Hepatocyte (in vitro differentiated cells): ENCODE results near the gene RANGRF. TPM values are rescaled to one million over a fixed set of nuclear protein-coding genes. Genes with fewer than 3 reads are reported as not detected.

Source experiments
- DNase-seq: peaks from one replicate; pipeline ENCODE4 v3.0.0-alpha.2; 2016; ENCODE audit warnings: low spot score
- H2AFZ ChIP-seq: fragments of 200-600 bp; sonication (generic); 2 replicates; pipeline ENCODE4 v1.6.0; 2016; ENCODE audit warnings: antibody characterized with exemption, mild to moderate bottlenecking
- H3K27ac ChIP-seq: fragments of 200-600 bp; sonication (generic); 2 replicates; pipeline ENCODE4 v1.5.1; 2016; ENCODE audit warnings: mild to moderate bottlenecking
- H3K27me3 ChIP-seq: fragments of 200-600 bp; sonication (generic); 2 replicates; pipeline ENCODE4 v1.6.1; 2016
- H3K36me3 ChIP-seq: fragments of 200-600 bp; sonication (generic); replicated peaks from 2 replicates; pipeline ENCODE4 v1.5.1; 2016; ENCODE audit warnings: low read depth; ENCODE audit not compliant: insufficient read depth
- H3K4me1 ChIP-seq: fragments of 200-600 bp; sonication (generic); 2 replicates; pipeline ENCODE4 v1.5.1; 2016; ENCODE audit warnings: mild to moderate bottlenecking, moderate library complexity; ENCODE audit not compliant: insufficient read depth
- H3K4me2 ChIP-seq: fragments of 200-600 bp; sonication (generic); 2 replicates; pipeline ENCODE4 v1.6.0; 2016
- H3K4me3 ChIP-seq: fragments of 200-600 bp; sonication (generic); 2 replicates; pipeline ENCODE4 v1.5.1; 2016; ENCODE audit warnings: mild to moderate bottlenecking
- H3K79me2 ChIP-seq: fragments of 200-600 bp; sonication (generic); 2 replicates; pipeline ENCODE4 v1.6.0; 2017; ENCODE audit warnings: mild to moderate bottlenecking
- H3K9me2 ChIP-seq: fragments of 200-600 bp; sonication (generic); replicated peaks from 2 replicates; pipeline ENCODE4 v1.6.0; 2017; ENCODE audit warnings: mild to moderate bottlenecking; ENCODE audit not compliant: insufficient read depth
- H3K9me3 ChIP-seq: fragments of 200-600 bp; sonication (generic); 2 replicates; pipeline ENCODE4 v1.5.1; 2016; ENCODE audit warnings: low read depth, mild to moderate bottlenecking
- H4K20me1 ChIP-seq: fragments of 200-600 bp; sonication (generic); 2 replicates; pipeline ENCODE4 v1.6.0; 2016; ENCODE audit warnings: mild to moderate bottlenecking; ENCODE audit not compliant: insufficient read depth, poor library complexity, severe bottlenecking
- CTCF ChIP-seq: fragments of 200-600 bp; sonication (generic); IDR thresholded peaks from 2 replicates; pipeline ENCODE4 v1.5.1; 2016; ENCODE audit warnings: antibody characterized with exemption, mild to moderate bottlenecking; ENCODE audit not compliant: poor library complexity
- EZH2 ChIP-seq: fragments of 200-600 bp; sonication (generic); IDR thresholded peaks from 2 replicates; pipeline ENCODE4 v1.6.1; 2016; ENCODE audit warnings: antibody characterized with exemption, mild to moderate bottlenecking, borderline replicate concordance
- EZH2phosphoT487 ChIP-seq: fragments of 200-600 bp; sonication (generic); IDR thresholded peaks from one replicate; pipeline ENCODE4 v1.6.1; 2018; ENCODE audit warnings: antibody characterized with exemption, mild to moderate bottlenecking, low read depth, moderate library complexity; ENCODE audit not compliant: unreplicated experiment, severe bottlenecking
- whole genome bisulfite sequencing: methylation state at CpG from one replicate; pipeline ENCODE4 v1.1.6; 2016; ENCODE audit warnings: low lambda C conversion rate; ENCODE audit errors: missing lambda C conversion rate; 5-methylcytosine and 5-hydroxymethylcytosine counted together
- polyA plus RNA-seq: library from polyadenylated mRNA; unstranded; fragments of >200 nt; fragmentation: Nextera tagmentation; extraction: Ambion mirVana; gene quantifications from 2 replicates; pipeline ENCODE4 v1.2.1, GENCODE V29; 2016
- total RNA-seq: library from RNA; depleted of rRNA; stranded (reverse); fragments of >200 nt; gene quantifications from 2 replicates; pipeline ENCODE4 v1.2.3, GENCODE V29; 2014

The RANGRF gene
- total and polyA plus RNA-seq, 2 experiments from 2014 or later, result 7.9 to 41.9 TPM

- H3K9me3 ChIP-seq, result no peaks in the 10 kb centered on the region
- WGBS, result 96% methylated on average over 4 of the region's 4 CpGs
- H3K27me3 ChIP-seq, result no peaks in the 10 kb centered on the region
- no peak for DNase-seq
- no peak overlapping the region for H3K4me2 ChIP-seq
- no peak overlapping the region for H2AFZ ChIP-seq
- H3K4me1 ChIP-seq, result no peaks in the 10 kb centered on the region
- H3K9me2 ChIP-seq, result no peaks in the 10 kb centered on the region
- TF ChIP-seq EZH2 (no peak), CTCF (no peak), EZH2phosphoT487 (no peak)
- H3K79me2 ChIP-seq, result no peaks in the 10 kb centered on the region
- H3K27ac ChIP-seq, result no peak overlapping the region
- H3K36me3 ChIP-seq, result no peaks in the 10 kb centered on the region
- no peaks in the 10 kb centered on the region for H4K20me1 ChIP-seq
- H3K4me3 ChIP-seq, result no peak overlapping the region
Observed at GRCh38 chr17:8333281-8333680, 44.8 kb downstream of the RANGRF start.

- Histone ChIP-seq H3K4me2 (peak overlapping the region; percentile 52), H3K9me3 (no peaks in the 10 kb centered on the region), H3K79me2 (no peaks in the 10 kb centered on the region), H3K4me3 (no peak overlapping the region), H3K36me3 (no peaks in the 10 kb centered on the region), H3K9me2 (no peaks in the 10 kb centered on the region), H2AFZ (no peak overlapping the region), H4K20me1 (no peaks in the 10 kb centered on the region), H3K27ac (no peak overlapping the region), H3K4me1 (no peaks in the 10 kb centered on the region), H3K27me3 (no peaks in the 10 kb centered on the region)
- TF ChIP-seq EZH2 (no peak), EZH2phosphoT487 (no peak), CTCF (no peak)
- whole genome bisulfite sequencing, result 29% methylated on average over 11 of the region's 11 CpGs
- DNase-seq, result no peak
Observed at GRCh38 chr17:8337802-8338752, 49.6 kb downstream of the RANGRF start.

- no peaks in the 10 kb centered on the region for H3K9me3 ChIP-seq
- H3K4me2 ChIP-seq, result no peak overlapping the region
- no peaks in the 10 kb centered on the region for H4K20me1 ChIP-seq
Observed at GRCh38 chr17:8338753-8339140, 50.3 kb downstream of the RANGRF start.

More at GRCh38 chr17:8338753-8339140, 50.3 kb downstream of the RANGRF start:
- H3K79me2 ChIP-seq, result no peaks in the 10 kb centered on the region
- no peak overlapping the region for H3K4me3 ChIP-seq
- no peak for TF ChIP-seq CTCF
- TF ChIP-seq EZH2phosphoT487, result no peak
- TF ChIP-seq EZH2, result no peak
- H3K4me1 ChIP-seq, result no peaks in the 10 kb centered on the region
- WGBS, result 71% methylated on average over 5 of the region's 5 CpGs
- no peaks in the 10 kb centered on the region for H3K36me3 ChIP-seq
- H3K9me2 ChIP-seq, result no peaks in the 10 kb centered on the region
- no peak for DNase-seq
- no peak overlapping the region for H2AFZ ChIP-seq
- no peaks in the 10 kb centered on the region for H3K27me3 ChIP-seq
- H3K27ac ChIP-seq, result no peak overlapping the region
